GM10266 (cell line): ENCODE measurements around the gene SHD.

Source experiments
- DNase-seq: peaks from one replicate; pipeline ENCODE4 v3.0.0; 2012; ENCODE audit errors: extremely low spot score
- TF ChIP-seq, protein P1 (sequence below): IDR thresholded peaks from 2 replicates; pipeline ENCODE4 v1.5.1; 2012; ENCODE audit warnings: mild to moderate bottlenecking, low read depth; ENCODE audit not compliant: control insufficient read depth, insufficient read depth; ENCODE audit errors: missing control alignments

Gene SHD

DNA sequence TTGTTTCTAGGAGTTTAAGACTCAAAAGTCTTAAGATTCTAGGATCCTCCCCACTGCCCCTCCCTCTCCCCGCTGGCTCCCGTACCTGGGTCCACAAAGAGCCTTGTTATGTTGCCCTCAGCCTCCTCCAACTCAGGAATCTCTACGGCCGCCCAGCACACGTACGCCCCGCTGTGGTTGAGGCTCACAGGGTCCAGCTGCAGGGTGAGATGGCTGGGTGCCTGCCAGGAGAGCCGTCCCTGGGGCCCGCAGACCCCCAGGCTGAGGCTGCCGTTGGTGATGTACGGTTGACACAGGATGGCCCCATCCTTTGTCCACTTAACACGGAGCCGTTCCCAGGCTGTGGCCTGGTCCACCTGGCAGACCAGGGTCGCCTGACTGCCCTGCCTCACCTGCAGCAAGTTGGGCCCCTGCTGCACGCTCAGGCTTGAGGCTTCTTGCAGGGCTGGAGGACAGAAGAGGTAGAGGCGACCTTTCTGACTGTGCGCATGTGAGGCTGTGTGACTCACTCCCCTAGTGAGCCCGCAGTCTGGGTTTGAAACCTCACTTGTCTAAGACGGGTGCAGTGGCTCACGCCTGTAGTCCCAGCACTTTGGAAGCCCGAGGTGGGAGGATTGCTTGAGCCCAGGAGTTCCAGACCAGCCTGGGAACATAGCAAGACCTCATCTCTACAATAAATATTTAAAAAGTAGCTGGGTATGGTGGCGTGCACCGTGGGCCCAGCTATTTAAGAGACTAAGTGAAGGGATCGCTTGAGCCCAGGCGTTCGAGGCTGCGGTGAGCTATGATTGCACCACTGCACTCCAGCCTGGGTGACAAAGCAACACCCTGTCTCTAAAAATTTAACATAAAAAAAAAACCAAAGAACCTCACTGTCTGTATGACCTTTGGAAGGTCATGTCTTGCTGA is 19.1 kb downstream of the SHD start:
- no peak for DNase-seq
- TF ChIP-seq, protein P1, sequence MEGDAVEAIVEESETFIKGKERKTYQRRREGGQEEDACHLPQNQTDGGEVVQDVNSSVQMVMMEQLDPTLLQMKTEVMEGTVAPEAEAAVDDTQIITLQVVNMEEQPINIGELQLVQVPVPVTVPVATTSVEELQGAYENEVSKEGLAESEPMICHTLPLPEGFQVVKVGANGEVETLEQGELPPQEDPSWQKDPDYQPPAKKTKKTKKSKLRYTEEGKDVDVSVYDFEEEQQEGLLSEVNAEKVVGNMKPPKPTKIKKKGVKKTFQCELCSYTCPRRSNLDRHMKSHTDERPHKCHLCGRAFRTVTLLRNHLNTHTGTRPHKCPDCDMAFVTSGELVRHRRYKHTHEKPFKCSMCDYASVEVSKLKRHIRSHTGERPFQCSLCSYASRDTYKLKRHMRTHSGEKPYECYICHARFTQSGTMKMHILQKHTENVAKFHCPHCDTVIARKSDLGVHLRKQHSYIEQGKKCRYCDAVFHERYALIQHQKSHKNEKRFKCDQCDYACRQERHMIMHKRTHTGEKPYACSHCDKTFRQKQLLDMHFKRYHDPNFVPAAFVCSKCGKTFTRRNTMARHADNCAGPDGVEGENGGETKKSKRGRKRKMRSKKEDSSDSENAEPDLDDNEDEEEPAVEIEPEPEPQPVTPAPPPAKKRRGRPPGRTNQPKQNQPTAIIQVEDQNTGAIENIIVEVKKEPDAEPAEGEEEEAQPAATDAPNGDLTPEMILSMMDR: no peak

DNA sequence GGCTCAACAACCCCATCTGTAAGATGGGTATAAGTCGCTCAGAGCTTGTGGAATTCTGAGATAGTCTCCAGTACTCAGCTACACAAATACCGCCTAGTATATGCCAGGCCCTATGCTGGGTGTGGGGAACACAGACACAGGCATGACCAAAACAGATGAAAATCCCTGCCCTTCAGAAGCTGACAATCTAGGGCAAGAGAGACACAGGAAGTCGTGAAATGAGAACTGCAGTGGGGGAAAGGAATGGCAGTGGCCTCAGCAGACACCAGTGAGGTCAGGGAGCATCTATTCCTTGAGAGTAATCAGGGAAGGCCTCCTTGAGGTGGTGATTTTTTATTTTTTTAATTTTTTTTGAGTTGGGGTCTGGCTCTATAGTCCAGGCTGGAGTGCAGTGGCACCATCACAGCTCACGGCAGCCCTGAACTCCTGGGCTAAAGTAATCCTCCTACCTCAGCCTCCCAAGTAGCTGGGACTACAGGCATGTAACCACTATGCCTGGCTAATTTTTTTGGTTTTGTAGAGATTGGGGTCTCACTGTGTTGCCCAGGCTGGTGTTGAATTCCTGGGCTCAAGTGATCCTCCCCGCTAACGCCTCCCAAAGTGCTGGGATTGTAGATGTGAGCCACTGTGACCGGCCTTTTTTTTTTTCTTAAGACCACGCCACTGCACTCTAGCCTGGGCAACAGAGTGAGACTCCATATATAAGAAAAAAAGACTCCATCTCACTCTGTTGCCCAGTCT is 19.9 kb downstream of the SHD start:
- no peak for DNase-seq
- TF ChIP-seq, protein P1: no peak

DNA sequence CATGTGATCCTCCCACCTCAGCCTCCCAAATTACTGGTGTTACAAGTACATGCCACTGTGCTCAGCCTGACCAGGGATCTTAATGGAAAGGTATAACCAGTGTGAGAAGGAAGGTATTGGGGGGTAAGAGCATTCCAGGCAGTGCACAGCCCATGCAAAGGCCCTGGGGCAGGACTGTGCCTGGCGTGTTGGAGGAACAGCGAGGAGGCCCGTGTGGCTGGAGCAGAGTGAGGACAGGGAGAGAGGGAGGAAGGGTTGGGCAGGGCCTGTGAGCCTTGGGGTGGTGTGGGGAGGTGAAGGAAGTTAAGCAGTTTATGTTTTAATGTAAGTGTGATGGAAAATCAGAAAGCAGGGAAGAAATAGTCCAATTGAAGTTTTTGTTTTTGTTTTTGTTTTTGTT is 21.5 kb downstream of the SHD start:
- no peak for DNase-seq
- TF ChIP-seq, protein P1: no peak

DNA sequence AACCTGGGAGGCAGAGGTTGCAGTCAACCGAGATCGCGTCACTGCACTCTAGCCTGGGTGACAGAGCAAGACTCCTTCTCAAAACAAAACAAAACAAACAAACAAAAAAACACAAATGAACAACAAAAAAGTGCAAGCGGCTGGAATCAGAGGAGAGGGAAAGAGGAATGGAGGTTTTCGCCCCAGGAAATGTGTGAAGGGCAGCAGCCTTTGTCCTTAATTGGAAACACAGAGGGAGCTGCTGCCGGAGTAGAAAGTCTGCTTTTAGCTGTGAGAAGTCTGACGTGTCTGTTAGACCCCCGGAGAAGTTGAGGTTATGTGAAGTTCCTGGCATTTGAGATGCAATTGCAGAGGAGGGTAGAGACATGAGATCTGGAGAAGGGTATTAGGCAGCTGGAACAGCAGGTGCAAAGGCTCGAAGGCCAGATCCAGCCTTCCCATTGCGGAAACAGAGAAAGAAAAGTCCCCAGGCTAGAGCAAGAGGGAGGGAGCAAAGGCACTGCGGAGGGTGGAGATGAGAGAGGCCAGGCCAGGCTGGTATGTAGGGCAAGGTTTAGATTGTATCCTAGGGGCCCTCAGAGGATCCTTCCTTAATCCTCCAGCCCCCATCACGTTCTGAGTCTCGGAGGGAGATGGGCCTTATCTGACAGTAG is 22.6 kb downstream of the SHD start:
- no peak for DNase-seq
- TF ChIP-seq, protein P1: no peak

DNA sequence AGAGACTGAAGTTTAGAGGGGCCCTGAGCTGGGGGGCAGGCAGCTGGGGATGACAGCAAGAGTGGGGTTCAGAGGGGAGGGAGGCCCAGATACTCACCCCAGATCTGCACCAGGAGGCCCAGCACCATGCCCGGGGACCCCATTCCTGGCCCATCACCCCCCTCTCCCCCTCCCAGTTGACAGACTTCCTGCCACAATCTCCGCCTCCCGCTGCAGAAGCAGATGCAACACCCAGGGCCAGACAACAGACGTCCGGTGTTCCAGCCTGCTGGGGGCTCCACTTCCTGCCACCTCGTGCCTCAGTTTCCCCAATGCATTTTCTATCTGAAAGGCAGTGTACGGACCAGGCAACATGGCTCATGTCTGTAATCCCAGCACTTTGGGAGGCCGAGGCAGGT is 23.2 kb downstream of the SHD start, which contains the start of gene TMIGD2:
TMIGD2 (minus strand) TSS at position 147 of the 398 bp plus-strand sequence; CDS start at position 143, 4 bp downstream.
- no peak for DNase-seq
- TF ChIP-seq, protein P1: no peak

DNA sequence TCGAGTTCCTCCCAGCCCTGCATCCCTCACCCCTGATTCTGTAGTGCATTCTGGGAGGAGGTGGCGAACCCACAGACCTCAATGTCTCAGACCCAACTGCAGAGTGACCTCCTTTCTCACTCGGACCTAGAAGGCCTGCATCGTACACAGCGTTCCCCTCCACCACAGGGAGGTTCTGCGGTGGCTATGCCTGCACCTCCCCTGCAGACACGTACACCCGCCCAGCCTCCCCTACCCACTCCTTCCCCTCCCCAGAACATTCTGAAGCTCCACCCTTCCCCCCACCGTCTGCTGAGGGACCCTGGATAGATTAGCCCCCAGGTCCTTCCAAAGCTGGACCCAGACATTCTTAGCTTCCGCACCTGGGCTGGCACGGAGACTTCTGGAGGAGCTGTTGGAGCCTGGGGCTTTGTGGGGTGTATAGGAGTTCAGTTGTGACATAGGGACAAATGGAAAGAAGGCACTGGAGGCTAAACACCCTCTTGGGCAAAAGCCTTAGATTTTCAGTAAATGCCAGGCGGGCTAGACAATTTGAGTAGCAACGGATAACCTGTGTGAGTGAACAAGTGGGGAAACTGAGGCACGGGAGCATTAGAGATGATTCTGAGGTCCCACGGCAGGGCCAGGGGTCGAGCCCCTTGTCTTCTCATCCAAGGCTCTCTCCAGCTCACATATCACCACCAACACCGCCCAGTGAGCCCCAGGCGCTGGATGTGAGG is 24.9 kb downstream of the SHD start:
- TF ChIP-seq, protein P1: no peak
- no peak for DNase-seq
